HepG2 (cell line): ENCODE data around the gene GINS2. TPM values are rescaled to one million over a fixed set of nuclear protein-coding genes. Genes with fewer than 3 reads are reported as not detected.

ENCODE experiments used
- ATAC-seq: fragments of 200-7000 bp; cut with Tn5 transposase; 3 replicates; pipeline ENCODE4 v1.9.1; 2020; ENCODE audit warnings: mild to moderate bottlenecking, moderate library complexity
- BruUV-seq: library from RNA; stranded (reverse); fragments of 400-500 nt; replicated peaks from 2 replicates; lab custom pipeline; 2021; lab: Mats Ljungman, UMichigan
- CTCF ChIA-PET: fragments of 300-600 bp; formaldehyde crosslinking; extraction: SDS; loops from one replicate; lab custom pipeline; 2021; ENCODE audit warnings: low total read pairs, inconsistent platforms, low intra/inter-chr PET ratio; lab: Yijun Ruan, JAX
- POLR2A ChIA-PET: fragments of 350-600 bp; sonication (Branson Sonifier 250); formaldehyde crosslinking; loops from one replicate; lab custom pipeline; 2020; ENCODE audit warnings: antibody characterized with exemption, inconsistent platforms; lab: Yijun Ruan, JAX
- DNase-seq: peaks from one replicate; pipeline ENCODE4 v3.0.0-alpha.2; 2015; ENCODE audit warnings: low spot score
- FAIRE-seq: peaks from 3 replicates; lab custom pipeline; 2011; peaks lifted over from hg19 to GRCh38; lab: Jason Lieb, UNC
- H2AFZ ChIP-seq: one replicate; pipeline ENCODE4 v1.6.1; 2011; ENCODE audit warnings: low read length, inconsistent platforms
- H3K27ac ChIP-seq: fragments of 300-600 bp; 3 replicates; pipeline ENCODE4 v1.8.0; 2011; ENCODE audit warnings: mixed run types, mild to moderate bottlenecking, mixed read lengths, low read length, inconsistent platforms; ENCODE audit not compliant: insufficient read depth; ENCODE audit errors: extremely low read length
- H3K27me3 ChIP-seq, 2 experiments: fragments of 200-600 bp in 1 of 2; 2 replicates in 1 of 2; 3 replicates in 1 of 2; pipeline versions ENCODE4 v1.6.0 to v1.8.0; 2011; ENCODE audit warnings: low read length in 2 of 2, mild to moderate bottlenecking in 2 of 2, moderate library complexity in 2 of 2, inconsistent platforms in 1 of 2; ENCODE audit not compliant: insufficient read depth in 2 of 2, control insufficient read depth in 1 of 2
- H3K36me3 ChIP-seq, 2 experiments: fragments of 200-600 bp in 1 of 2; replicated peaks in 1 of 2; 2 replicates in 1 of 2; 3 replicates in 1 of 2; pipeline versions ENCODE4 v1.5.1 to v1.8.0; 2011; ENCODE audit warnings: low read length in 2 of 2, inconsistent platforms in 1 of 2; ENCODE audit not compliant: insufficient read depth in 2 of 2, control insufficient read depth in 1 of 2
- H3K4me1 ChIP-seq: 2 replicates; pipeline ENCODE4 v1.5.1; 2012; ENCODE audit warnings: low read length, inconsistent platforms; ENCODE audit not compliant: insufficient read depth
- H3K4me2 ChIP-seq: 2 replicates; pipeline ENCODE4 v1.6.0; 2011; ENCODE audit warnings: low read depth, low read length, inconsistent platforms
- H3K4me3 ChIP-seq, 3 experiments: fragments of 200-600 bp in 1 of 3; sonication (generic), shearing (Covaris generic) in 1 of 3; replicated peaks in 1 of 3; 2 replicates each; pipeline ENCODE4 v1.5.1; 2011 to 2016; ENCODE audit warnings: low read length in 3 of 3, inconsistent platforms in 2 of 3, low read depth in 2 of 3, mild to moderate bottlenecking in 2 of 3, control low read depth in 1 of 3, mixed read lengths in 1 of 3; ENCODE audit not compliant: insufficient read depth in 1 of 3
- H3K79me2 ChIP-seq: one replicate; pipeline ENCODE4 v1.6.1; 2011; ENCODE audit warnings: low read length, inconsistent platforms; ENCODE audit not compliant: insufficient read depth
- H3K9ac ChIP-seq: 2 replicates; pipeline ENCODE4 v1.6.0; 2011; ENCODE audit warnings: mild to moderate bottlenecking, low read depth, low read length, inconsistent platforms; ENCODE audit not compliant: insufficient read depth
- H3K9me3 ChIP-seq: 2 replicates; pipeline ENCODE4 v1.5.1; 2012; ENCODE audit warnings: mild to moderate bottlenecking, low read length
- H4K20me1 ChIP-seq: 2 replicates; pipeline ENCODE4 v1.6.0; 2011; ENCODE audit warnings: inconsistent platforms, mild to moderate bottlenecking, low read length, moderate library complexity; ENCODE audit not compliant: insufficient read depth
- GABPB1 ChIP-seq: IDR thresholded peaks from 2 replicates; pipeline ENCODE4 v1.6.1; 2016; ENCODE audit warnings: mild to moderate bottlenecking, missing genetic modification reagents, moderate library complexity, missing compliant biosample characterization
- GATA4 ChIP-seq: sonication (generic); IDR thresholded peaks from 2 replicates; pipeline ENCODE4 v1.6.1; 2016; ENCODE audit warnings: antibody characterized with exemption, low read depth, borderline replicate concordance
- KDM5B ChIP-seq: sonication (generic); formaldehyde crosslinking; IDR thresholded peaks from 2 replicates; pipeline ENCODE4 v1.4.0; 2020; ENCODE audit warnings: missing genetic modification reagents, mild to moderate bottlenecking, borderline replicate concordance
- MAX ChIP-seq: IDR thresholded peaks from 2 replicates; pipeline ENCODE4 v1.6.1; 2012; ENCODE audit warnings: inconsistent platforms
- NONO ChIP-seq, 2 experiments: fragments of 450-650 bp in 1 of 2; sonication (generic) in 1 of 2; formaldehyde crosslinking in 1 of 2; IDR thresholded peaks in 1 of 2; conservative IDR thresholded peaks in 1 of 2; 2 replicates each; pipeline versions ENCODE4 v1.6.1 to v1.8.0; 2017 to 2022; ENCODE audit warnings: mild to moderate bottlenecking in 1 of 2, missing genetic modification reagents in 1 of 2, moderate library complexity in 1 of 2
- NR0B2 ChIP-seq: sonication (generic); formaldehyde crosslinking; IDR thresholded peaks from 2 replicates; pipeline ENCODE4 v1.4.0; 2020; ENCODE audit warnings: mild to moderate bottlenecking, missing genetic modification reagents
- RBM39 ChIP-seq: fragments of 200-400 bp; formaldehyde crosslinking; IDR thresholded peaks from one replicate; pipeline ENCODE4 v1.6.1; 2018; ENCODE audit warnings: antibody characterized with exemption, mild to moderate bottlenecking, low read depth, low read length; ENCODE audit not compliant: poor library complexity, severe bottlenecking
- TRAFD1 ChIP-seq: sonication (generic); formaldehyde crosslinking; IDR thresholded peaks from 2 replicates; pipeline ENCODE4 v1.5.1; 2020; ENCODE audit warnings: missing genetic modification reagents, mild to moderate bottlenecking, borderline replicate concordance
- ZBTB38 ChIP-seq: sonication (generic); formaldehyde crosslinking; IDR thresholded peaks from 2 replicates; pipeline ENCODE4 v1.5.1; 2020; ENCODE audit warnings: mild to moderate bottlenecking, missing genetic modification reagents
- ZBTB4 ChIP-seq: sonication (generic); formaldehyde crosslinking; IDR thresholded peaks from 2 replicates; pipeline ENCODE4 v1.4.0; 2020; ENCODE audit warnings: missing genetic modification reagents, mild to moderate bottlenecking, borderline replicate concordance
- ZNF160 ChIP-seq: sonication (generic); formaldehyde crosslinking; IDR thresholded peaks from 2 replicates; pipeline ENCODE4 v1.8.0; 2022; ENCODE audit warnings: mild to moderate bottlenecking, inconsistent platforms, missing genetic modification reagents
- WGBS: methylation state at CpG from one replicate; pipeline ENCODE4 v1.1.6; 2017; ENCODE audit warnings: low lambda C conversion rate; 5-methylcytosine and 5-hydroxymethylcytosine counted together
- in situ Hi-C: cut with HindIII; loops from 2 replicates; pipeline ENCODE4 v1.10.0; 2017; ENCODE audit warnings: low pct_unique_long_range_greater_than_20kb; ENCODE audit not compliant: extremely low pct_ligation_motif_present
- intact Hi-C: fragments of 100-400 bp; cut with micrococcal nuclease; formaldehyde crosslinking; loops from one replicate; pipeline ENCODE4 v1.10.0; 2022; ENCODE audit not compliant: unreplicated experiment
- polyA plus RNA-seq, 8 experiments: library from polyadenylated mRNA; depleted of rRNA in 3 of 8; stranded (reverse) in 7 of 8; unstranded in 1 of 8; fragments of >200 nt; fragmentation: Illumina TruSeq in 4 of 8; extraction: Trizol in 4 of 8; gene quantifications; 2 replicates each; pipeline versions ENCODE4 v1.2.1 to v1.2.3, GENCODE V29; 2011 to 2016; ENCODE audit warnings: low read depth in 4 of 8, missing spikeins in 1 of 8, mixed read lengths in 1 of 8; ENCODE audit not compliant: insufficient read depth in 1 of 8
- total RNA-seq, 5 experiments: library from RNA; depleted of rRNA; stranded (reverse); fragments of >200 nt; fragmentation: Illumina TruSeq; extraction: Trizol; gene quantifications; 2 replicates each; pipeline ENCODE4 v1.2.3, GENCODE V29; 2016; ENCODE audit warnings: low read depth in 1 of 5
- TF ChIP-seq, protein P1 (sequence below): sonication (generic); formaldehyde crosslinking; IDR thresholded peaks from 2 replicates; pipeline ENCODE4 v1.5.0; 2020; ENCODE audit warnings: missing genetic modification reagents, mild to moderate bottlenecking, borderline replicate concordance
- TF ChIP-seq, protein P2 (sequence below): sonication (generic); formaldehyde crosslinking; IDR thresholded peaks from 2 replicates; pipeline ENCODE4 v1.5.0; 2020; ENCODE audit warnings: mild to moderate bottlenecking, missing genetic modification reagents

GINS2 gene
- total and polyA plus RNA-seq, 2 of the 13 experiments (the other 11 are each of a cell fraction or from before 2014, with no cell fraction given) = 10.6 to 48.3 TPM

DNA sequence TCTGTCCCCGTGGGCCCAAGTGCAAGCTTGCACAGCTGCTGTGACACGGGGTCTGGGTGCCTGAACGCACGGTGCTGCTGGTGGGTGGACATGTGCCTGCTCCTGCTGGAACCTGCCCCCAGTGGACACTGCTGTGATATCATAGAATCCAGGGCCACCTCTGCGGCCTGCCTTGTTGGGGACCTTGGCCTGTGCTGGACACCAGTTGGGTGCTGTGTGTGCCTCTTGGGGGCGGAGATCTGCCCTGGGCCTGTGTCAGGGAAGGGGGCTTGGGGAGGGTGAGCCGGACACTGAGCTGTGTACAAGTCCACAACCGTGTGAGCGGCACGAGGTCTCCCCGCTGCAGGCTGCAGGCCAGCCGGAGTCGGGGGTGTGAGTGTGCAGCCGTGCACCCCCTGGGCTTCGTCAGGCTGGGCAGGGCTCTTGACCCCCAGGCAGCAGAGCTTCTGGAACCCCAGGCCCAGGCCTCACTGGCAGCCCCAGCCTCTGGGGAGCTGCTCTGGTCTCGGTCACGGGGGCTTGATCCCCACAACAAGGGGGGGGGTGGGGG lies 42.3 kb downstream of the GINS2 start:
- H4K20me1 ChIP-seq = peaks cover 82% of the 10 kb centered on the region
- TF ChIP-seq MAX (peak; percentile 31; the same call in 1 of the 2 replicates), GABPB1 (CRISPR knock-in tag) (0 out of 2 replicates have a peak, but pooled peaks have one; percentile 6), ZBTB38 (peak; percentile 58), GATA4 (no peak), NR0B2 (CRISPR knock-in tag) (0 out of 2 replicates have a peak, but pooled peaks have one; percentile 4), ZBTB4 (CRISPR knock-in tag) (peak; percentile 24; the same call in 1 of the 2 replicates), ZNF160 (CRISPR knock-in tag) (no peak), RBM39 (no peak), NONO (IDR thresholded peaks at IDR 0.05) (no peak), NONO (CRISPR knock-in tag; conservative IDR thresholded peaks at IDR 0.05) (0 out of 2 replicates have a peak, but pooled peaks have one; percentile 46), TRAFD1 (CRISPR knock-in tag) (no peak), KDM5B (CRISPR knock-in tag) (peak; percentile 24; the same call in 1 of the 2 replicates)
- TF ChIP-seq, protein P1, sequence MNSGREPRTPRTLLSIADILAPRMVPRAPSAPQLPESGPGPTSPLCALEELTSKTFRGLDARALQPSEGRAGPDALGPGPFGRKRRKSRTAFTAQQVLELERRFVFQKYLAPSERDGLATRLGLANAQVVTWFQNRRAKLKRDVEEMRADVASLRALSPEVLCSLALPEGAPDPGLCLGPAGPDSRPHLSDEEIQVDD (CRISPR knock-in tag) = no peak
- TF ChIP-seq, protein P2, sequence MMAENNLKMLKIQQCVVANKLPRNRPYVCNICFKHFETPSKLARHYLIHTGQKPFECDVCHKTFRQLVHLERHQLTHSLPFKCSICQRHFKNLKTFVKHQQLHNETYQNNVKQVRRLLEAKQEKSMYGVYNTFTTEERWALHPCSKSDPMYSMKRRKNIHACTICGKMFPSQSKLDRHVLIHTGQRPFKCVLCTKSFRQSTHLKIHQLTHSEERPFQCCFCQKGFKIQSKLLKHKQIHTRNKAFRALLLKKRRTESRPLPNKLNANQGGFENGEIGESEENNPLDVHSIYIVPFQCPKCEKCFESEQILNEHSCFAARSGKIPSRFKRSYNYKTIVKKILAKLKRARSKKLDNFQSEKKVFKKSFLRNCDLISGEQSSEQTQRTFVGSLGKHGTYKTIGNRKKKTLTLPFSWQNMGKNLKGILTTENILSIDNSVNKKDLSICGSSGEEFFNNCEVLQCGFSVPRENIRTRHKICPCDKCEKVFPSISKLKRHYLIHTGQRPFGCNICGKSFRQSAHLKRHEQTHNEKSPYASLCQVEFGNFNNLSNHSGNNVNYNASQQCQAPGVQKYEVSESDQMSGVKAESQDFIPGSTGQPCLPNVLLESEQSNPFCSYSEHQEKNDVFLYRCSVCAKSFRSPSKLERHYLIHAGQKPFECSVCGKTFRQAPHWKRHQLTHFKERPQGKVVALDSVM = no peak

More for the DNA sequence above, 42.3 kb downstream of the GINS2 start:
- no peak for FAIRE-seq
- no peaks in the 10 kb centered on the region for H3K9me3 ChIP-seq
- POLR2A ChIA-PET = no interaction called here
- H3K4me3 ChIP-seq = no peak overlapping the region
- 75% methylated on average over 4 of the region's 17 CpGs for WGBS
- H2AFZ ChIP-seq = no peak overlapping the region
- H3K4me1 ChIP-seq = peaks cover 34% of the 10 kb centered on the region
- H3K4me2 ChIP-seq = no peak overlapping the region
- intact Hi-C loops (no loop called here), in situ Hi-C loops (no loop called here)
- H3K79me2 ChIP-seq = peaks cover 38% of the 10 kb centered on the region
- H3K27me3 ChIP-seq = no peaks in the 10 kb centered on the region
- DNase-seq = no peak
- H3K9ac ChIP-seq = no peak overlapping the region
- peaks cover 33 to 48% of the 10 kb centered on the region in 2 experiments; a peak in 4 of 5 replicates for H3K36me3 ChIP-seq
- BruUV-seq = no TSS peak
- ATAC-seq = peak; percentile 48
- H3K27ac ChIP-seq = no peak overlapping the region
- CTCF ChIA-PET = no interaction called here
